NCI-H2107 treated with DMSO at 0.1 percent for 48 hours (cell line): Measurements from ENCODE around the gene CHRNA5.

ENCODE experiments used
- DNase-seq: peaks from one replicate; lab custom pipeline; 2025; ENCODE audit not compliant: unreplicated experiment; lab: John Stamatoyannopoulos, UW

Gene CHRNA5

DNA sequence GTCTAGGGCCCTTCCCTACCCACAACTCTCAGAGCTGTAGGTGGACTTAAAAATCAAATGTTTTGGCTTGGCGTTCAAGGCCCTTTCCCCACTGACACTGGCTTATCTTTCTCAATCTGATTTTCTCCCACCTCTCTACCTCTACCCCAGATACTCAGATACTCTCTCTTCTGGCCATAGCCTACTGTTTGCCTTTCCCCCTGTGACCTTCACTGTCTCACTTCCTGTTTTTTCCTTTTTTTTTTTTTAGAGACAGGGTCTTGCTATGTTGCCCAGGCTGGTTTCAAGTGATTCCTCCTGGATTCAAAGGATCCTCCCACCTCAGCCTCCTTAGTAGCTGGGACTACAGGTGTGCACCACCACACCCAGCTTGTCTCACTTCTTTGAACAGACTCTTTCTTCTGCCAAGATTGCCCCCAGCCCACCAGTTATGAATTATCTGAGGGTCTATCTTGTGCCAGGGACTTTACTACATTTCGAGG lies 71.1 kb downstream of the CHRNA5 start:
- DNase-seq, result no peak

DNA sequence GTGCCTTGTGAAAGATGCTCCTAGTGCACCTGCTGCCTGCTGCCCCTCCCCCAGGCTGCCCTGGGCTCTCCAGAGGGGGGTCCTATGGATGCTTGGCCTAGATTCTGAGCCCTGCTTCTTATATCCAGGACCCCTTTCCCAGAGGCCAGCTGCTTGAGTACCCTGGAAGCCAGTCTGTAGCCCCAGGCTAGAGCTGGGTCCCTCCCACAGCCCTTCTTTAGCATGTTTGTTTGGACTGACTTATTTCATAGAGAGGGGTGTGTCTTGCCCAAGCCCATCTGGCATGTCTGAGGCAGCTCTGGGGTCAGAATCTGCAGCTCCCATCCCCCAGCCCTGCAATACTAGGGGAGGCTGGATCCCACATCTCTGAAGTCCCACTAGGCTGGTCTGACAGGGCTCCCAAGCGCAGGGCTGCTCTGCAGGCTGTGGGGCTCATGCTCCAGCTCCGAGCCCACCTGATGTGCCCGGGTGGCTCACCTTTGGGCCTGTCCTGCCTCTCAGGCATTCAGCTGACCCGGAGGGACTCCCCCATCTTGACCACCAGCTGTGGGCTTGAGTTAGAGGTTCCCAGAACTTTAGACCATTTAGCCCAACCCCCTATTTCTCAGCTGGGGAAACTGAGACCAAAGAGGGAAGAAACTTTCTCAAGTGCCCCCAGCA lies 72.6 kb downstream of the CHRNA5 start:
- no peak for DNase-seq

DNA sequence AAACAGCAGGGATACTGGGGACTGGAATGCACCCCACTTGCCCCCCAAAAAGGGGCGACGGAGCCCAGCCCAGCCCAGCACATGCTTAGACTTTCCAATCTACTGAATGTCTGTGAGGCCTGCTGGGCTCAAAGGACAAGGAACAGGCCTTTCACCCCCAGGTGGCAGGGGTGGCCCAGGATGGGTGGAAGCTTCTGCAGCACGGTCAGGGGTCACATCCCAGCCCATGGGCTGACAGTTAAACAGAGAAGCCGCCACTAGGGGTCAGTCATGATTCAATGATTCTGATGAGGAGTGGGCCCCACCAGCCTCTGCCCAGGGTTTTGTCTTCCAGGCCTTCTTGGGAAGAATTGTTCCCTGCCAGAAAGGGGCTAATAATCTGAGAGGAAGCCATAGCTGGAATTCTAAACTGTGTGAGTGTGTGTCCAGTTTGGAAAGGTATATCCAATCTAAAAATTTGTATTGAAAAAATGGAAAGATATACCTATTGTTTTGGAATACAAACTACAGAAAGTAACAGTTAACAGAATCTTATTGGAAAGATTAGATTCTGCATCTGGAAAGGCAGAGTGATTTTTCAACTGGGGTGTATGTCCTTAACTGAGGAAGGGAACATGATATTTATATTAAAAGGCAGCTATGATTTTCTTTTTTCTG lies 73.5 kb downstream of the CHRNA5 start:
- no peak for DNase-seq

DNA sequence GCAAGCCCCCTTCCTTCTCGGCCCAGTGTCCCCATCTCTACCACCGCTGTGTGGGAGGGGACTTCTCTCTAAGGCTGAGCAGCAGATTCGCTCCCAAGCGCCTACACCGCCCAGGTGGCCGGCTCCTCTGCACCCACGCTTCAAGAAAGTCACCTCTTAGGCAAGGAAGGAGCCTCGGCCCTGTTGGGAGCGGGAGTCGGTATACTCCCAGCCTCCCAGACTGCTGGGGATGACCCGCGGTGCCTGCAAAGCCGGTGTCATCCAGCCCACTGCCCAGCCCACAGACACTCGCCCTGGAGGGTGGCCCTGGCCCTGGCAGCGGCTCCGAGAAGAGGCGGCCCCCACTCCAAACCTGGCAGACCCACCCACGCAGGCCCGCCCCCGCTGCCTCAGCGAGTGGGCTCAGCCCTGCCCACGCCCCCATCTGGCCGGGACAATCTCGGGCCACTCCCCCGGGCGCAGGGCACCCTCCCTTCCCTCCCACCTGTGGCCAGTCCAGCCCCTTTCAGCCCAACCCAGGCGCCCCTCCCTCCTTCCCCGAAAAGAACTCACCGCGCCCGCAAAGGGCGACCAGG lies 75.3 kb downstream of the CHRNA5 start:
- DNase-seq, result no peak

DNA sequence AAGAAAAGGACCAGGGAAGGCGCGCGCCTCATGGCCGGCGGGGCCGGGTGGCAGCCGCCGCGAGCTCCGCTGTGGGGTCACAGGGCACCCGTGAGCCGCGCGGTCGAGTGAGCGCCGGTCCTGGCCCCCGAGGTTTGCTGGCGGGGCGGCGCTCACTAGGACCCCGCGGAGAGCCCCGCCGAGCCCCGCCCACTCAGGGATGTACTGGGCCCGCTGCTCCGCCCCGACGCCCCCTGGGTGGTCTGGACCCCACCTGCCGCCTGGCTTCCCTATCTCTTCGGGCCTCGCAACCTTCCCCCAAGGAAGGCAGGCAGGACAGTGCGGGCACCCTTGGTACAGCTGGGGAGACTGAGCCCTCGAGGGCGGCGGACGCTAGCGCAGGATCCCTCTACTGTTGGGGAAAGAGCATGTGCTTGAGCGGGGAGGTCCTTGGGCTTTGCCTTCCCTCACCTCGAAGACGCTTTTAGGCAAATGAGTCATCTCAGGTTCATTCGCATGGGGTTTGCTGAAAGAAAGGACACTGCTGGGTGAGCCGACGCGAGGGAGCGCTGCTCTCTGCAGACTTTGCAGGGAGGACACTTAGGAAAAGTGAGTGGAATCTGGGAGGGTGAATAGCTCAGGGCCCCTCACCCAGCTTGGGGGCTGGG lies 75.9 kb downstream of the CHRNA5 start, which contains the start of gene CHRNB4:
Gene CHRNB4, minus strand, starts transcription at position 109 of the 647 bp plus-strand sequence. Its CDS starts 77 bp downstream, at position 32.
- DNase-seq, result no peak

DNA sequence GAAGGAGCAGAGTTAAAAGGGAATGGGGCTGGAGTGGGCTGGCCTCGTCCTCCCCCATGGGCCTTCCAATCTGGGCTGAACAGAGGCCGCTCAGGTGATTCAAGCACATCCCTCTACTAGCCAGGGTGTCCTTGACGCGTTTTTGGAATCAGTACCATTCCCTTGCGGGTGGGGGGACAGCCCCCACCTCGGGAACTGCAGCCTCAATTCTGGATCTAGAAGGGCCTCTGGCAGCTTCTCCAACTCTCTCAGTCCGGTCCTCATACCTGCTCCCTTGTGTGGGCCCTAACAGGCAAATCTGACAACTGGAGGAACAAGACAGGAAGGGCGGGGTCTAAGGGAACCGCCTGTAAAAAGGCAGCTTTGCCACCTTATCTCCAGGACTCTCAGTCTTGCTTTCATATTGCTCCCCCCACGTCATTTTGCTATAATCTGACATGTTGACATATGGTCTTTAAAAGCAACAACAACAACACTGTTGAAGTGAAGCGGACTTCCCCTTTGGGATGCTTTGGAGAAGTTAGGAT lies 76.5 kb downstream of the CHRNA5 start:
- no peak for DNase-seq

DNA sequence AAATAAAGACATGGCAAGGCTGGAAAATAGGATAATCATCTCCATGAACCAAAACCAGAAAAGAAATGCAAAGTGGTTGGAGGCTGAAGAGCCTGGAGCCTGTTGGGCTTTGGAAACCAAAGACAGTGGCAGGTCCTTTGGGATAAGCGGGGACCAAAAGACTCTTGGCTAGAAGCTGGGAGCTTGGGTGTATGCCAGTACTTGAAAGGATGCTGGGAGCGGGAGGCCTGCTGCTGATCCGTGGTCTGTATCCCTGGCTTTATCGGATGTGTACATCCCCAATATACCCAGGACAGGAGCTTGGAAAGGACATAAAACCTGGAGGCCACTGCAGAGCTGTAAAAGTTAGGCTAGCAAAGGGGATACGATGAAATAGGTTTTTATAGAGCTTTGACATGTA lies 77.0 kb downstream of the CHRNA5 start:
- DNase-seq, result no peak
